ENCODE results near the gene PDE8A. TPM values are rescaled to one million over a fixed set of nuclear protein-coding genes. Genes with fewer than 3 reads are reported as not detected.

The PDE8A gene
- total RNA-seq, 1 experiment from 2014 or later = 65.9 TPM

GRCh38 chr15:84938726-84939125 is 42.9 kb upstream of the PDE8A start:
- BruUV-seq (replicated peaks) = no TSS peak
- Mint-ChIP-seq H3K9me3 (ENCODE audit: low read depth, unreplicated experiment) (no peaks in the 10 kb centered on the region), H3K36me3 (ENCODE audit: insufficient read depth, unreplicated experiment) (peaks cover 6% of the 10 kb centered on the region), H3K27me3 (ENCODE audit: unreplicated experiment) (no peaks in the 10 kb centered on the region), H3K27ac (ENCODE audit: unreplicated experiment) (no peak overlapping the region), H3K4me3 (ENCODE audit: low read depth, unreplicated experiment) (no peak overlapping the region), H3K4me1 (ENCODE audit: low read depth, unreplicated experiment) (peaks cover 7% of the 10 kb centered on the region)
- CTCF ChIA-PET = no interaction called here
- TF ChIP-seq CTCF (IDR thresholded peaks at IDR 0.05; ENCODE audit: unreplicated experiment) = no peak
- no peak for DNase-seq
- intact Hi-C loops (cut with micrococcal nuclease; ENCODE audit: unreplicated experiment) = no loop called here

GRCh38 chr15:84940399-84940798 is 41.3 kb upstream of the PDE8A start:
- no peaks in the 10 kb centered on the region for H3K4me1 Mint-ChIP-seq (ENCODE audit: low read depth, unreplicated experiment)
- intact Hi-C loops (cut with micrococcal nuclease; ENCODE audit: unreplicated experiment) = no loop called here
- DNase-seq = no peak
- CTCF ChIA-PET = no interaction called here
- no peak for TF ChIP-seq CTCF (IDR thresholded peaks at IDR 0.05; ENCODE audit: unreplicated experiment)
- no TSS peak for BruUV-seq (replicated peaks)
- H3K9me3 Mint-ChIP-seq (ENCODE audit: low read depth, unreplicated experiment) = no peaks in the 10 kb centered on the region
- no peaks in the 10 kb centered on the region for H3K27me3 Mint-ChIP-seq (ENCODE audit: unreplicated experiment)
- H3K27ac Mint-ChIP-seq (ENCODE audit: unreplicated experiment) = no peak overlapping the region
- H3K36me3 Mint-ChIP-seq (ENCODE audit: insufficient read depth, unreplicated experiment) = peaks cover 6% of the 10 kb centered on the region
- no peak overlapping the region for H3K4me3 Mint-ChIP-seq (ENCODE audit: low read depth, unreplicated experiment)

GRCh38 chr15:84942456-84942855 is 39.2 kb upstream of the PDE8A start:
- Mint-ChIP-seq H3K27ac (ENCODE audit: unreplicated experiment) (no peak overlapping the region), H3K27me3 (ENCODE audit: unreplicated experiment) (no peaks in the 10 kb centered on the region), H3K4me1 (ENCODE audit: low read depth, unreplicated experiment) (no peaks in the 10 kb centered on the region), H3K4me3 (ENCODE audit: low read depth, unreplicated experiment) (no peak overlapping the region), H3K9me3 (ENCODE audit: low read depth, unreplicated experiment) (no peaks in the 10 kb centered on the region), H3K36me3 (ENCODE audit: insufficient read depth, unreplicated experiment) (peaks cover 6% of the 10 kb centered on the region)
- intact Hi-C loops (cut with micrococcal nuclease; ENCODE audit: unreplicated experiment) = no loop called here
- no peak for TF ChIP-seq CTCF (IDR thresholded peaks at IDR 0.05; ENCODE audit: unreplicated experiment)
- CTCF ChIA-PET = no interaction called here
- no TSS peak for BruUV-seq (replicated peaks)
- DNase-seq = no peak

GRCh38 chr15:84944311-84944710 is 37.3 kb upstream of the PDE8A start:
- intact Hi-C loops (cut with micrococcal nuclease; ENCODE audit: unreplicated experiment) = no loop called here
- no peak for DNase-seq
- peaks cover 6% of the 10 kb centered on the region for H3K36me3 Mint-ChIP-seq (ENCODE audit: insufficient read depth, unreplicated experiment)
- no peaks in the 10 kb centered on the region for H3K9me3 Mint-ChIP-seq (ENCODE audit: low read depth, unreplicated experiment)
- CTCF ChIA-PET = interaction anchor here (0.5 to 0.9 kb wide), 2 partner anchors 12 to 13 kb away, joined by 3 to 4 read pairs; no protein-coding TSS in a partner anchor
- no TSS peak for BruUV-seq (replicated peaks)
- no peak overlapping the region for H3K27ac Mint-ChIP-seq (ENCODE audit: unreplicated experiment)
- no peaks in the 10 kb centered on the region for H3K27me3 Mint-ChIP-seq (ENCODE audit: unreplicated experiment)
- H3K4me1 Mint-ChIP-seq (ENCODE audit: low read depth, unreplicated experiment) = peaks cover 9% of the 10 kb centered on the region
- TF ChIP-seq CTCF (IDR thresholded peaks at IDR 0.05; ENCODE audit: unreplicated experiment) = no peak
- H3K4me3 Mint-ChIP-seq (ENCODE audit: low read depth, unreplicated experiment) = no peak overlapping the region

Measured in Calu3 (cell line).